Activated CD4-positive, alpha-beta T cell treated with anti-CD3 and anti-CD28 coated beads, Interleukin-2, Interleukin-6, amounts not matched to agents 100 ng/mL and 50 ng/mL, durations not matched to agents 16 hours and 8 hours (primary cell): ENCODE data around the gene ARHGAP5.
"Not testable (repeated sequence)": the region's sequence is repeated elsewhere in the genome, so short reads cannot be mapped to it uniquely, and the experiment has no call there.

Experiments
- DNase-seq: peaks from one replicate; pipeline ENCODE4 v3.0.0-alpha.2; 2020

The ARHGAP5 gene

DNA sequence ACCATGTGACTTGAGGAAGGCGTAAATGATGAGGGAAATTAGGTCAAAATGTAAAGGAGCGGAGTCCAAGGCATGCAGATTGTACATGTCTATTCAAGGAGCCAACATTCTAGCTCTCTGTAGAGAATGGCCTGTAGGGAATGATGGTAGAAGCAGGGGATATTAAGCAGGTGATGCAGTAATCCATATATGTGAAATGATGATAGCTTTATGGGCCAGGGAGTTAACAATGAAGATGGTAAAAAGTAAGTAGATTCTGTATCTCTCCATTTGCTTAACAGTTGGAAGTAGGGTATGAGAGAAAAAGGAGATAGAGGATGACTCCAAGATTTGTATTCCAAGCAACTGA is 33.4 kb downstream of the ARHGAP5 start:
- DNase-seq, result no peak

DNA sequence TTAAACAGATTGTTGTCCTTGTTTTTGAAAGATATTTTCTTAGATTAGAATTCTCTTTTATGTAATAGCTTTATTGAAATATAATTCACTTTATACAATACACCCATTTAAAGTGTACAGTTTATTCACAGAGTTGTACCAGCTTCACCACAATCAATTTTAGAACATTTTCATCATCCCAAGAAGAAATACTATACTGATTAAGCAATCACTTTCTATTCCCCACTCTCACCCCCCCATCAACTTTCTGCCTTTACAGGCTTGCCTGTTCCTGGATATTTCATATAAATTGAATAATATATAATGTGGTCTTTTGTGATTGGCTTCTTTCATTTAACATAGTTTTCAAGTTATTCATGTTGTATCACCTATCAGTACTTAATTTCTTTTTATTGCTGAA is 44.4 kb downstream of the ARHGAP5 start:
- no peak for DNase-seq

DNA sequence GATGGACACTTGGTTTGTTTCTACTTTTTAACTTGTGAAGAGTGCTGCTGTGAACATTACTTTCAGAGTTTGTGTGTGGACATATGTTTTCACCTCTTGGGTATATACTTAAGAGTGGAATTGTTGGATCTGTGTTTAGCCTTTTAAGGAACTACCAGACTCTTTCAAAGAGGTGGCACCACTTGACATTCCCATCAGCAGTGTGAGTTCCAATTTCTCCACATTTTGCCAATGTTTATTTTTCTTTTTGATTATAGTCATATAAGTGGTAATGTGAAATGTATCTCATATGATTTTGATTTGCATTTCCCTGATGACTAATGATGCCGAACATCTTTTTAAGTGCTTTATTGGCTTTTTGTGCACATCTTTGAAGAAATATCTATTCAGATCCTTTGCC is 44.8 kb downstream of the ARHGAP5 start:
- no peak for DNase-seq

DNA sequence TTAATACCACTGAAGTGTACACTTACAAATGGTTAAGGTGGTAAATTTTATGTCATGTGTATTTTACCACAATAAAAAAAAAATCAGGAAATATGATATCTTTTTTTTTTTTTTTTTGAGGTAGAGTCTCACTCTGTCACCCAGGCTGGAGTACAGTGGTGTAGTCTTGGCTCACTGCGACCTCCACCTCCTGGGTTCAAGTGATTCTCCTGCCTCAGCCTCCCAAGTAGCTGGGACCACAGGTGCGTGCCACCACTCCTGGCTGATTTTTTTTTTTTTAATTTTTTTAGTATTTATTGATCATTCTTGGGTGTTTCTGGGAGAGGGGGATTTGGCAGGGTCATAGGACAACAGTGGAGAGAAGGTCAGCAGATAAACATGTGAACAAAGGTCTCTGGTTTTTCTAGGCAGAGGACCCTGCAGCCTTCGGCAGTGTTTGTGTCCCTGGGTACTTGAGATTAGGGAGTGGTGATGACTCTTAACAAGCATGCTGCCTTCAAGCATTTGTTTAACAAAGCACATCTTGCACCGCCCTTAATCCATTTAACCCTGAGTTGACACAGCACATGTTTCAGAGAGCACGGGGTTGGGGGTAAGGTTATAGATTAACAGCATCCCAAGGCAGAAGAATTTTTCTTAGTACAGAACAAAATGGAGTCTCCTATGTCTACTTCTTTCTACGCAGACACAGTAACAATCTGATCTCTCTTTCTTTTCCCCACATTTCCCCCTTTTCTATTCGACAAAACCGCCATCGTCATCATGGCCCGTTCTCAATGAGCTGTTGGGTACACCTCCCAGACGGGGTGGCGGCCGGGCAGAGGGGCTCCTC is 50.0 kb downstream of the ARHGAP5 start:
- DNase-seq, result not testable (repeated sequence)

DNA sequence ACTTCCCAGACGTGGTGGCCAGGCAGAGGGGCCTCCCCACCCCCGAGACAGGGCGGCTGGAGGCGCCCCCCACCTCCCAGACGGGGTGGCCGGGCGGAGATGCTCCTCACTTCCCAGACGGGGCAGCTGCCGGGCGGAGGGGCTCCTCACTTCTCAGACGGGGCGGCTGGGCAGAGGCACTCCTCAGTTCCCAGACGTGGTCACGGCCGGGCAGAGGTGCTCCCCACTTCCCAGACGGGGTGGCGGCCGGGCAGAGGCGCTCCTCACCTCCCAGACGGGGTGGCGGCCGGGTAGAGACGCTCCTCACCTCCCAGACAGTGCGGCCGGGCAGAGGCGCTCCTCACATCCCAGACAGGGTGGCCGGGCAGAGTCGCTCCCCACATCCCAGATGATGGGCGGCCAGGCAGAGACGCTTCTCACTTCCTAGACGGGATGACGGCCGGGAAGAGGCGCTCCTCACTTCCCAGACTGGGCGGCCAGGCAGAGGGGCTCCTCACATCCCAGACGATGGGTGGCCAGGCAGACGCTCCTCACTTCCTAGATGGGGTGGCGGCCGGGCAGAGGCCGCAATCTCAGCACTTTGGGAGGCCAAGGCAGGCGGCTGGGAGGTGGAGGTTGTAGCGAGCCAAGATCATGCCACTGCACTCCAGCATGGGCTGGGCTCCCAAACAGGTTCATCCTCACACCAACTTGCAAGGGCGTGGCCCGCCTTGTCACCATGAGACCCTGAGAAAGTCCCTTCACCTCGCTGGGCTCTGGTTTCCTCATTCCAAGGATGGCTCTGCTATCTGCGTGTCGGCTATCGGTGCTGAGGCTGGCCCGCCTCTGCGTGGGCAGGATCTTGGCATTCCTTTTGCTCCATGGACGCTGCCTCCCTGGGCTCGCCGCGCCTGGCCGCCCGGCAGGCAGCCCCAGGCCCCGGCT is 50.9 kb downstream of the ARHGAP5 start:
- not testable (repeated sequence) for DNase-seq

DNA sequence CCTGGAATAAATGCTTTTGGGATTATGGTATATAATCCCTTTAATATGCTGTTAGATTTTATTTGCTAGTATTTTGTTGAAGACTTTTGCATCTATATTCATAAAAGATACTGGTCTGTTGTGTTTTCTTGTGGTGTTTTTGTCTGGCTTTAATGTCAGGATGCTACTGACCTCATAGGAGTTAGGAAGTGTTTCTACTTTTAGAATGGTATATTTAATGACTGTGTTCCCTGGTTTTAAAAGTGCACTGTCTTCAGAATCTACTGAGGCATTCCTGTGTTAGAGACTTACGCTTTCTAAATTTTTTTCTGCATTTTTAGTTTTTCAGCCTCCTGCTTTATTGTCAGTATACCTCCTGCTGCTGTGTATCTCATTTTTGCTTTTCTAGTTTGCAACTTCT is 51.6 kb downstream of the ARHGAP5 start:
- DNase-seq, result no peak

DNA sequence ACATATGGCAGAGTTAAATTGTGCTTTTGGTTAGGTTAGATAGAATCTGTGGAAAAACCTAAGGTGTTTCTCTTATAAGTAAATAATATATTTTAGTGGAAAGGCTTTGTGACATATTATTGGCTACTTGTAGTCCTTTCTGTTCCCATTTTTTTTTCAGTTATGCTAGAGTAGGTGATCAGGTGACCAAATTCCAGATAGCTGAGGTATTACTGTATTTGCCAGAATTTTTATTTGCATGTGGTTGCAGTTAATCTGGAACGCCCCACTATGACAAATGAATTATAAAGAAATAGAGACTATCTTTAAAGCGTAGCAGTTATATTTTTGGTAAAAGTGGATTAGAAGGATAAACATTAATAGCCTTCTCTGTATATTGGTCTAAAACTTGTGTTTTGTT is 52.0 kb downstream of the ARHGAP5 start:
- DNase-seq, result no peak

DNA sequence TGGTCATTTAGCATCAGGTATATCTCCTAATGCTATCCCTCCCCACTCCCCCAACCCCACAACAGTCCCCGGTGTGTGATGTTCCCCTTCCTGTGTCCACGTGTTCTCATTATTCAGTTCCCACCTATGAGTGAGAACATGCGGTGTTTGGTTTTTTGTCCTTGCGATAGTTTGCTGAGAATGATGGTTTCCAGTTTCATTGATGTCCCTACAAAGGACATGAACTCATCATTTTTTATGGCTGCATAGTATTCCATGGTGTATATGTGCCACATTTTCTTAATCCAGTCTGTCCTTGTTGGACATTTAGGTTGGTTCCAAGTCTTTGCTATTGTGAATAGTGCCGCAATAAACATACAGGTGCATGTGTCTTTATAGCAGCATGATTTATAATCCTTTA is 54.6 kb downstream of the ARHGAP5 start:
- not testable (repeated sequence) for DNase-seq

DNA sequence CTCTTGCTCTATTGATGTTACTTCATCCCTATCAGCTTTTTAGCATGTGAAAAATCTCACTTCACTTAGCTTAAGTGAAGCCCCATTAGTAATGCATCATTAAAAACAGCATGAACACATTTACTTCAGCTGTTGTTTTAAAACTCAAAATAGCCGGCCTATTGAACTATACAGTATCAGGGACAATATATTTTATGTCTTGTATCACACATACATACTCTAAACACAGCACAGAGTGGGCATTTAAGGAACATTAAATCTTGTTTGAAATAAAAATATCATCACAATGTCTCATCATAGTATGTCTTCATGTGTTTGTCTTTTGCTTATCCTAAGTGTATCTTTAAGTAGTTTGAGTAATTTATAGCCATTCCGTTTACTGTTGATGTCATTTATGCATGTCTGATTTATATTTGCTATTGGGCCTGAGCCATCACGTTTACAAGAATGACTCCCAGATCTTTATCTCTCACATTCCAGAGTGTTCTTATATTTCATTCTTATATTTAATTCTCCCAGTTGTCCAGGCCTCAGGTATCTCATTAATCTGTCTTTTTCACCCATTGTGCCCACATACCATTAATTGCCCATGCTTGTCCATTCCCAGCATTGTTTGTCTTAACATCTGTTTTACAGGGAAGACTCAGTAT is 57.5 kb downstream of the ARHGAP5 start:
- DNase-seq, result no peak

DNA sequence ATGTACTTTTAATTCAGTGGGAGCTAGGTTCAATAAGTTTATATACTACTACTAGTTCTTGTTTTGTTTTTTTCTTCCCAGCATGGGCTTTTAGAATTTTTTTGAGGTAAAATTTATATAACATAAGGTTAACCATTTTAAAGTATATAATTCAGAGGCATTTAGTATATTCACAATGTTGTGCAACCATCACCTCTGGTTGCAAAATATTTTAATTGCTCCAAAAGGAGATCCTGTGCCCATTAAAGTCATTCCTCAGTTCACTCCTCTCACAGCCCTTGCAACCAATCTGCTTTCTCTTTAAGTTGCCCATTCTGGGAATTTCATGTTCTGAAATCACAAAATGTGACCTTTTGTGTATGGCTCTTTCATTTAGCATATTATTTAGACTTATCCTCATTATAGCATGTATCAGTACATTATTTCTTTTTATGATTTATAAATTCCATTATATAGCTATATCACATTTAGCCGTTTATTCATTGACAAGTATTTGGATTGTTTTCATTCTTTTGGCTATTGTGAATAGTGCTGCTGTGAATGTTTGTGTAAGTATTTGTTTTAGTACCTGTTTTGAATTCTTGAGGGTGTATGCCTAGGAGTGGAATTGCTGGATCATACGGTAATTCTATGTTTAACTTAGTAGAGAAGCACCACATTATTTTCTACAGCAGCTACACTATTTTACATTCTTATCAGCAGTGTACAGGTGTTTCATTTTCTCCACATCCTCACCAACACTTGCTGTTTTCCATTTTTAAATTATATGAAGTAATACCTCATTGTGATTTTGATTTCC is 59.1 kb downstream of the ARHGAP5 start:
- DNase-seq, result no peak

DNA sequence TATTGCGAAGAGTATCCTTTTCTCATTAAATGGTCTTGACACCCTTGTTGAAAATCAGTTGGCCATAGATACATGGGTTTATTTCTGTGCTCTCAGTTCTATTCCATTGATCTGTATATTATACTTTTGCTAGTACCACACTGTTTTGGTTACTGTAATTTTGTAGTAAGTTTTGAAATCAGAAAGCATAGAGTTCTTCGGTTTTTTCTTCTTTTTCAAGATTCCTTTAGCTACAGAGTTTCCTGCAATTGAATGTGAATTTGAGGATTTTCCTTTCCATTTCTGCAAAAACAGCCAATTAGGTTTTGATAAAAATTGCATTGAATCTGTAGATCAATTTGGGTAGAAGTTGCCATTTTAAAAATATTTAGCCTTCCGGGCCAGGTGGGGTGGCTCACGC is 60.2 kb downstream of the ARHGAP5 start:
- no peak for DNase-seq

DNA sequence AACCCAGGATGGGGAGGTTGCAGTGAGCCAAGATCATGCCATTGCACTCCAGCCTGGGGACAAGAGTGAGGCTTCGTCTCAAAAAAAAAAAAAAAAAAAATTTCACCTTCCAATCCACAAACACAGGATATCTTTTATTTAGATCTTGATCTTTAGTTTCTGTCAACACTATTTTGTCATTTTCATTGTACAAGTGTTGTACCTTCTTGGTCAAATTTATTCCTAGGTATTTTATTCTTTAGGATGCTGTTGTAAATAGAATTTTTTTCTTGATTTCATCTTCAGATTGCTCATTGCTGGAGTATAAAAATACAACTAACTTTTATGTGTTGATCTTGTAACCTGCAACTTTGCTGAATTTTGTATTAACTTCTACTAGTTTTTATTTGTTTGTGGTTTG is 60.8 kb downstream of the ARHGAP5 start:
- no peak for DNase-seq

DNA sequence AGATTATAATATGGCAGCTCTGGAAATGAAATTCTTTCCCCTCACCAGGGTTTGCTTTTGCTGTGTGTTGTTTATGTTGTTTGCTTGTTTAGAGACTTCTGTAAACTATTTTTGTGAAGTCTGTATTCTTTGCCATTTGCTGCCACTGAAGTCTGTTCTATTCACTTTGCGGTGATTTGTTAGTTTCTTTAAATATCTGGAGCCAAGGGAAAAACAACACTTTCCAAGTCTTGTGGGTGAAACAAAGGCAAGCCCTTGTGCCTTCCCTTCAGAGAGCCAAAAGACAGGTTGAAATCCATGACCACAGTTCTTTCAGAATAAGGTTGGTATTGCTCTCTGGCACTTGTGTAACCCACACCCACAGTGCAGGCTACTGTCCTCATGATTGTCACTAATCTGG is 65.2 kb downstream of the ARHGAP5 start:
- DNase-seq, result no peak

DNA sequence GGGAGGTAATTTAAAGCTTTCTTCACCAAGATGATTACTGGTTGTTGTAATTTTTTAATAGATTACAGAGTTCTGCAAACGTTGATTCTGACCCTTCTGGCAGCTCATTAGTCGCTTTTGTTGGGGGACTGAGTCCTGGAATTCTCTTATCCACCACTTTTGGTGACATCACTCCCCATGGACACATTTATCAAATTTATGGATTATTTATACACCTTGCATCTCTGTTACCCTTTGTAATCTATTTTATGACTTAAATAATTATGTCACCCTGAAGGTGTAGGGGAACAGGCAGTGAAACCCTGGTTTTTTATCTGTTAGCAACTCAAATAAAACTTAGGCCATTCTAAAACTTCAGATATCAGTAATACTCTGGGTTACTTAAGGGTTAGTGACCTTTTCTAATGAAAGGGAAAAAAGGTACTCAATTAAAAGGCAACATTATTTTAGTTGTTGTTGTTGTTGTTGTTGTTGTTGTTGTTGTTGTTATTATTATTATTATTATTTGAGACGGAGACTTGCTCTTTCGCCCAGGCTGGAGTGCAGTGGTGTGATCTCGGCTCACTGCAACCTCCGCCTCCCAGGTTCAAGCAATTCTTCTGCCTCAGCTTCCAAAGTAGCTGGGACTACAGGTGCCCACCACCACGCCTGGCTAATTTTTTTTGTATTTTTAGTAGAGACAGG is 65.8 kb downstream of the ARHGAP5 start:
- DNase-seq, result no peak

DNA sequence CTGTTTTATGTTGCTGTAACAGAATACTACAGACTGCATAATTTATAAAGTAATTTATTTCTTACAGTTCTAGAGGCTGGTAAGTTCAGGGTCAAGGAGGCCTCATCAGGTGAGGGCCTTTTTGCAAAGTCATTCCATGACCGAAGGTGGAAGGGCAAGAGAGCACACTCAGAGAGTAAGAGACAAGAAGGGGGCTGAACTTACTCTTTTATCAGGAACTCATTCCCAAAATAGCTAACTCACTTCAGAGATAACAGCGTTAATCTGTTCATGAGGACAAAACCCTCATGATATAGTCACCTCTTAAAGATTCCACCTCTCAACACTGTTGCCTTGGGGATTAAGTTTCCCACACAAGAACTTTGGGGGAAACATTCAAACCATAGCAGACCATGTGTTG is 73.3 kb downstream of the ARHGAP5 start:
- no peak for DNase-seq

DNA sequence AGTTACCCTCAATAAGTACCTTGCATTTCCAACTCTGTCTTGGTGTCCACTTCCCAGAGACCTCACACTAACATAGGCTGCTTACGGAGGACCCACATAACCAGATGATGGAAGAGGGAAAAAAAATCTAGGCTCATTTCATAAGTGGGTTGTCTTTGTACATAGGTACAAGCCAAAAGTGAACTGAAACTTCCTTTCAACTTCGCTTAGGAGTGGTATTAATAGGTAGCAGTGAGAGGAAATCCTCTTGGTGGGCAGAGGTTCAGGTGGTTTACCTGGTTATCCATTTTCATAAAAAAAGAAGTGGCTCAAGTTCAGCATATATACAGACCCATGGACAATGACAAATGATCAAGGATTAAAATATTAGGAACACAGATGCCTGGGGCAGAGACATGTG is 88.9 kb downstream of the ARHGAP5 start:
- DNase-seq, result no peak

DNA sequence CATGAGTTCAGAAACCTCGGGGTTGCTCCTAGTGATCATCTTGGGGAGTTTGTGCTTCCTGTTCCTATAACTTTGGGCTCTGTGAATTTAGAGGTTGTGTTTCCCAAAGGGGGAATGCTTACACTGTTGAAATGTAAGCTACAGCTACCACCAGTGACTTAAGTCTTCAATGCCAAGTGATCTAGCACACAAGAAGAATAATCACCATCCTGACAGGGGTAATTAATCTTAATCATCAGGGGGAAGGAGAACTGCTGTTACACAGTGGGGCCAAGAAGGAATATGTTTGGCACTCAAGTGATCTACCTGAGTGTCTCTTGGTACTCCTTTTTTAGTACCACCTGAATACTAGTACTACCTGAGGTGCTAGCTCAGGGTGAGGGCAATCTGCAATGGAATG is 89.8 kb downstream of the ARHGAP5 start:
- no peak for DNase-seq

DNA sequence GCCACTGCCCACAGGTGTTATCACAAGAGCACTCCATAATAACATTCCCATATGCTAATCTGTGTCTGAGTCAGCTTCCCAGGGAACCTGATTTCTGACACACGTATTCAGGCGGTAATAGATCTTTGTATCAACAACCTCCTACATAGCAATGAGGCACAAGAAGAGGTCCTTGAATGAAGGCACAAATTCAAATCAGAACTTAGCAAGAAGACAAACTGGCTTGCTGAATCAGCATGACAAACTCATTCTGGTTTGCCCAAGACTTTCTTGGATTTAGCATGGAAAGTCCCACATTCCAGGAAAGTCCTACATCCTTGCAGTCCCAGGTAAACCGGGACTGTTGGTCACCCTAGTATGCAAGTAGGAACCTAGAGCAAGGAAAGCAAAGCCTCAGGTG is 90.8 kb downstream of the ARHGAP5 start:
- DNase-seq, result no peak

DNA sequence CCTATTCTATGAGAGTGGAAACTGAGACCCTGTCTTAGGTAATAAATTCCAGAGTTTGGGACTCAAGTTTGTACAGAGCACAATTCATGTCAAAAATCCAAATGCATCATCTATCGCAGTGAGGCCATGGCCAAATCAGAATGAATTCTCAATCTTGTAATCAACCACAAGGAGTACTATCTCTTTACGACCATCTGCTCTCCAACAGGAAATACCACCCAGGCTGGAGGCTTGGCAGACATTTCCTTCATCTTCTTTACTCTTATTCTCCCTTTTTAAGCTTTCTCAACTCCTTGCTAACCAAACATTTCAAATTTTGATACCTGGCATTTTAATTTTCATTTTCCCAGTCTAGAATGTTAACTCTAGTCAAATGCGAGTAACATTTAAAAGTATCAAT is 92.1 kb downstream of the ARHGAP5 start:
- DNase-seq, result no peak

DNA sequence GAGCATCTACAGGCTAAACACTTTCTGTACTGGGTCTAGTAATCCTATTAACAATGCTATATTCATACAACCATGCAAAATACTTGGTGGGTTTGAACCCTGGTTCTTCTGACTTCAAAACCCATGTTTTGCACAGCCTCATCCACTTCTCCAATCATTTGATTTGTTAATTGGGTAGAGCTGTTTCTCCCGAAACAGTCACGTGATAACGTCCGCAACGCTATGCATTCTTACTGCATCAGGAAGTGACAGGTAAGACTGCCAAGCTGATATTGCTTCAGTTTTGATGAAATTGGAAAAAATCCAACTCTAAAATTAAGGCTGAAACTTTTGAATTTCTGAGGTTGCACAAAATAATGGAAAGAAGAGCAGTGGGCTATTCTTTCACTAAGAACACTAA is 94.4 kb downstream of the ARHGAP5 start:
- no peak for DNase-seq

DNA sequence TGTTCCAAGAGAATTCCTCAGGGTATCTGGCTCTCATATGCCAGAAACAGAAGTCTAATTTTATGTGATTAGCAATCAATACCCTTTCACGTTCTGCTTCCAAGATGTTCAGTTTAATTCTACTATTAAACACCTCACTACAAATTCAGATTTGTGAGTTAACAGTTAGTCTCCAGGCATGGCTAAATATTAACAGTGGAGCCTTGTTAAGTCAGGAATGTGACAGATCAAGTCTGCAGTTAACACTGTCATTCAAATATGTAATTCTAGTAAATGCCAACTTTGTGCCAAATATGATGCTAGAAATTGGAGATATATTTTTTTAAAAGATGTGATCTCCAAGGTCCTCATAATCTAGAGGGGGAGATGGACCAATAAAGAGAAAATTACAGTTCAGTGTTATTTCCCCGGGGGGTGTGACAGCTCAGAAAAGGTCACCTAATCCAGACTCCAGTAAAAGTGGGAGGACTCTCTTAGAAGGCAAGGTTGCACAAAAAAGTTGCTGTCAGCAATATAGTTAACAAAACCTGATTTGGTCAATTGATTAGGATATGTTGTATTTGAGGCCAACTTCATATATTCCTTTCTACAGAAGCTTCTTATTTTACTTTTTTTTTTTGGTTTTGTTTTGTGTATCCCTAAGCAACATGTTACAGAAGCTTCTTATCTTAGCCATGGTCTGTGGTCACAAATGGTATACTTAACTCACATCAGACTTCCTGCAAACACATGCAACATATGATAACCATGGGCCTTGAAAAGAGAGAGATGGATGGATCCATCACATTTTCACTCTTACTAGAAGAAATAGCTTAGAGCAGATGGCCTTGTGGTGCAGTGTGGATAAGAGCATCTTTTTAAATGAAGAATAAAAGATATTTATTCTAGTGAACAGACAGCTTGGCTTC is 106.3 kb downstream of the ARHGAP5 start:
- no peak for DNase-seq
